ENCODE measurements around the gene ASAP2. TPM values are rescaled to one million over a fixed set of nuclear protein-coding genes. Genes with fewer than 3 reads are reported as not detected.
A peak's percentile ranks its signal among the peaks of the same experiment; 100 is the strongest.

Gene ASAP2
- total RNA-seq (10 to 100 TPM; 21.1 to 27.3 TPM), polyA plus RNA-seq (ENCODE audit: insufficient read length in 6 of 6) (10 to 100 TPM; 34.0 to 41.8 (median 37.5) TPM)
- long read RNA-seq, donor 1, partial matches to known transcripts = 106 of 112 reads
- long read RNA-seq, donor 1, other reads (novel, unspliced or antisense) = 6 of 112 reads
- long read RNA-seq, donor 2, full-length matches to known transcripts = 2 of 21 reads
- long read RNA-seq, donor 2, partial matches to known transcripts = 19 of 21 reads
- long read RNA-seq, donor 2, other reads (novel, unspliced or antisense) = 0 of 21 reads
- long read RNA-seq, donor 3, full-length matches to known transcripts = 3 of 104 reads
- long read RNA-seq, donor 3, partial matches to known transcripts = 65 of 104 reads
- long read RNA-seq, donor 3, other reads (novel, unspliced or antisense) = 36 of 104 reads
- long read RNA-seq, donor 4, partial matches to known transcripts = 1 of 3 reads
- long read RNA-seq, donor 4, other reads (novel, unspliced or antisense) = 2 of 3 reads
- long read RNA-seq, donor 5, full-length matches to known transcripts = 1 of 23 reads
- long read RNA-seq, donor 5, partial matches to known transcripts = 22 of 23 reads
- long read RNA-seq, donor 5, other reads (novel, unspliced or antisense) = 0 of 23 reads
- long read RNA-seq, donor 6, partial matches to known transcripts = 16 of 16 reads
- long read RNA-seq, donor 6, other reads (novel, unspliced or antisense) = 0 of 16 reads
- long read RNA-seq, donor 7, full-length matches to known transcripts = 3 of 48 reads
- long read RNA-seq, donor 7, partial matches to known transcripts = 9 of 48 reads
- long read RNA-seq, donor 7, other reads (novel, unspliced or antisense) = 36 of 48 reads
- long read RNA-seq, donor 8, partial matches to known transcripts = 22 of 22 reads
- long read RNA-seq, donor 8, other reads (novel, unspliced or antisense) = 0 of 22 reads
- long read RNA-seq, donor 9 = 0 reads
- long read RNA-seq, donor 10, partial matches to known transcripts = 1 of 2 reads
- long read RNA-seq, donor 10, other reads (novel, unspliced or antisense) = 1 of 2 reads
- long read RNA-seq, donor 11, full-length matches to known transcripts = 2 of 2 reads
- long read RNA-seq, donor 11, partial matches to known transcripts = 0 of 2 reads
- long read RNA-seq, donor 11, other reads (novel, unspliced or antisense) = 0 of 2 reads
- long read RNA-seq, donor 12 = 0 reads

DNA sequence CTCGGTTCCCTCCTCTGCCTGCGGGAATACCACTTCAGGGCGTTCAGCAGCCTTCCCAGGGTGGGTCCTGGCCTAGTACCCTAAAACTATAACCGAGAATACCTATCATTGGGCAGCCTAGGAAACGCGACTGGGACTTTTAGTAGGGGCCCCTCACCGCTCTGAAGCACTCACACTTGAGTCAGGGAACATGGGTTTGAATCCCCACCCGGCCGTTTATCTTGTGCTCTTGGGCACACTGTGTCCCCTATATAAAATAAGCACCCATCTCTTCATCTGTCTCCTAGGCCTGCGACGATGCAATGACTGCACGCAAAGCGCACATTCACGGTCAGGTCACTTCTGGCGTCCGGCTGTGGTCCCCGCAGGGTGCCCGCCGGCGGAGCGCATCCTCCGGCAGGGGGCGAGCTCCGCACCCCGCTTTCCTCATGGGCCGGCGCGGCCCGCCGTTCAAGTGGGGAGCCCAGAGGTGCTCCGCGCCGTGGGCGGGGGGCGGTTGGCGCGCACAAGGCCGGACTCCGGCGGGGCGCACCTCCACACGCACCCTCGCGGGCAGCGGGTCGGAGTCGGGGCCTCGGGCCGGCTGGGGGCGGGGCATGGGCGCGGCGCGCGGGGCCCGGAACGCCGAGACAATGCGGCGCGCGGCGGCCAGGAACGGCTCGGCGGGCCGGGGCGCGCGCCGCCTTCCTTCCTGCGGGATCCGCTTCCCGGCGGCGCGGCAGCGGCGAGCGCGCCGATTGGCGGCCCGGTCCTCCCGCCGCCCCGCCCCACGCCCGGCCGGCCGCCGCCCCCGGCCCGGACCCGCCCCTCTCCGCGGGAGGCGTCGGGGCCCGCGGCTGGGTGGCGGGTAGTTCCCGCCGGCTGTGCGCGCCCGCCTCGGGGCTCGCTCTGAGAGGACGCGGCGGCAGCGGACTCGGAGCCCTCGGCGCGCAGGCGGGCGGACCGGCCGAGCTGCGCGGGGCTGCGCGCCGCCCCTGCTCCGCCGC is at the start of gene ASAP2:
ASAP2 (plus strand) TSS at position 850 of the 986 bp plus-strand sequence. CDS start 293 bp downstream, outside the sequence.
- DNase-seq = peak; percentile 60 to 93 (median 74)
- peak; percentile 78 for ATAC-seq
- TF ChIP-seq, protein P1, sequence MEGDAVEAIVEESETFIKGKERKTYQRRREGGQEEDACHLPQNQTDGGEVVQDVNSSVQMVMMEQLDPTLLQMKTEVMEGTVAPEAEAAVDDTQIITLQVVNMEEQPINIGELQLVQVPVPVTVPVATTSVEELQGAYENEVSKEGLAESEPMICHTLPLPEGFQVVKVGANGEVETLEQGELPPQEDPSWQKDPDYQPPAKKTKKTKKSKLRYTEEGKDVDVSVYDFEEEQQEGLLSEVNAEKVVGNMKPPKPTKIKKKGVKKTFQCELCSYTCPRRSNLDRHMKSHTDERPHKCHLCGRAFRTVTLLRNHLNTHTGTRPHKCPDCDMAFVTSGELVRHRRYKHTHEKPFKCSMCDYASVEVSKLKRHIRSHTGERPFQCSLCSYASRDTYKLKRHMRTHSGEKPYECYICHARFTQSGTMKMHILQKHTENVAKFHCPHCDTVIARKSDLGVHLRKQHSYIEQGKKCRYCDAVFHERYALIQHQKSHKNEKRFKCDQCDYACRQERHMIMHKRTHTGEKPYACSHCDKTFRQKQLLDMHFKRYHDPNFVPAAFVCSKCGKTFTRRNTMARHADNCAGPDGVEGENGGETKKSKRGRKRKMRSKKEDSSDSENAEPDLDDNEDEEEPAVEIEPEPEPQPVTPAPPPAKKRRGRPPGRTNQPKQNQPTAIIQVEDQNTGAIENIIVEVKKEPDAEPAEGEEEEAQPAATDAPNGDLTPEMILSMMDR (IDR thresholded peaks at IDR 0.05) = peak; percentile 77 to 81
- peak within 1 kb of the TSS; percentile 81 to 84 for H3K27ac ChIP-seq
- H3K9me3 ChIP-seq = no peaks in the 10 kb centered on the region
- H3K4me3 ChIP-seq = peak within 1 kb of the TSS; percentile 66 to 85
- H3K4me1 ChIP-seq = peaks cover 3 to 38% of the 10 kb centered on the region in 2 donors
- intact Hi-C loops (cut with DNase I) = loop anchor here in 1 of 2 donors (5.0 kb wide), 1 partner anchor 126 kb away; no protein-coding TSS in a partner anchor
- H3K27me3 ChIP-seq = peaks cover 0 to 39% of the 10 kb centered on the region in 2 donors
- no peaks in the 10 kb centered on the region for H3K36me3 ChIP-seq

DNA sequence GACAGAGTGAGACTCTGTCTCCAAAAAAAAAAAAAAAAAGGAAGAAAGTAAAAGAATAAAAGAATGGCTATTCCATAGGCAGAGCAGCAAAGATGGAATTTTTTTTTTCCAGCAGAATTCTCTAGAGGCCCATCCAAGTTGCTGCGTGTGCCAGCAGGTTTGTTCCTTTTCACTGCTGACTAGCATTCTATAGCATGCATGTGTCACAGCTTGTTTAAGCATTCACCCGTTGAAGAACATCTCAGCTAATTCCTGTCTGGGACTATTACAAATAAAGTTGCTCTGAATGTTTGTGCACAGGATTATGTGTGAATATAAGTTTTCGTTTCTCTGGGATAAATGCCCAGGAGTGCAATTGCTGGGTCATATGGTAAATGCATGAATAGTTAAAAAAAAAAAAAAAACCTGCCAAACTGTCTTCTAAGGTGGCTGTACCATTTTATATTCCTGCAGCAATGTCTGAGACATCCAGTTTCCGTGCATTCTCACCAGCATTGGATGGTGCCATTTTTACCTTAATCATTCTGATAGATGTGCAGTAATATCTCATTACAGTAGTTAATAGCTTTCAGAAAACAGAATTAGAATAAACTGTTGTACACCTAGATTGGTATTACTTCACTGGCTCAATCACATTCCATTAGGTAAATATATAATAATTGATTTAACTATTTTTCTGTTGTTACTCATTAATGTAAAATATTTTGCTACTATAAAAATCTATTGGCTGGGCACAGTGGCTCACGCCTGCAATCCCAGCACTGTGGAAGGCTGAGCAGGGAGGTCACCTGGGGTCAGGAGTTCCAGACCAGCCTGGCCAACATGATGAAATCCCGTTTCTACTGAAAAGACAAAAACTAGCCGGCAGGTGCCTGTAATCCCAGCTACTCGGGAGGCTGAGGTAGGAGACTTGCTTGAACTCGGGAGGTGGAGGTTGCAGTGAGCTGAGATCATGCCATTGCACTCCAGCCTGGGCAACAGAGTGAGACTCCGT is 47.5 kb upstream of the ASAP2 start:
- TF ChIP-seq, protein P1 (IDR thresholded peaks at IDR 0.05) = no peak
- intact Hi-C loops (cut with DNase I) = no loop called here
- Histone ChIP-seq H3K36me3 (no peaks in the 10 kb centered on the region), H3K4me3 (no peak overlapping the region), H3K9me3 (no peaks in the 10 kb centered on the region), H3K27me3 (no peaks in the 10 kb centered on the region), H3K27ac (no peak overlapping the region), H3K4me1 (no peaks in the 10 kb centered on the region)
- DNase-seq (no peak), ATAC-seq (no peak)

DNA sequence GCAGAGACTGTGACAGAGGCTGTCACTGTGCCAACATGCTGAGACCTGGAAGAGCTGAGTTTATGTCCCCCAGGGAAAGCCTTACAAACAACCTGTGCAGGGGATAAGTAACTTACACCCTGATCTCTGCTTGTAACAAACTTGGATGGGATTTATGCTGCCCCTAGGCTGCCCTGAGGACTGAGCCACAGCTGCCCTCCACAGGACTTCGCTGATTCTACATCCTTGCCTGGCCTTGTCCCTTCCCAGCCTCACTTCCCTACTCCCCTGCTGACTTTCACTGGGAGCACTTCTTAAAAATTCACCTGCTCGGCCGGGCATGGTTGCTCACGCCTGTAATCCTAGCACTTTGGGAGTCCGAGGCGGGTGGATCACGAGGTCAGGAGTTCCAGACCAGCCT is 45.9 kb upstream of the ASAP2 start:
- ATAC-seq = no peak
- no peak overlapping the region for H3K27ac ChIP-seq
- no peaks in the 10 kb centered on the region for H3K4me1 ChIP-seq
- H3K4me3 ChIP-seq = no peak overlapping the region
- no peaks in the 10 kb centered on the region for H3K36me3 ChIP-seq
- TF ChIP-seq, protein P1 (IDR thresholded peaks at IDR 0.05) = no peak
- intact Hi-C loops (cut with DNase I) = no loop called here
- DNase-seq = no peak
- H3K27me3 ChIP-seq = no peaks in the 10 kb centered on the region
- H3K9me3 ChIP-seq = no peaks in the 10 kb centered on the region

DNA sequence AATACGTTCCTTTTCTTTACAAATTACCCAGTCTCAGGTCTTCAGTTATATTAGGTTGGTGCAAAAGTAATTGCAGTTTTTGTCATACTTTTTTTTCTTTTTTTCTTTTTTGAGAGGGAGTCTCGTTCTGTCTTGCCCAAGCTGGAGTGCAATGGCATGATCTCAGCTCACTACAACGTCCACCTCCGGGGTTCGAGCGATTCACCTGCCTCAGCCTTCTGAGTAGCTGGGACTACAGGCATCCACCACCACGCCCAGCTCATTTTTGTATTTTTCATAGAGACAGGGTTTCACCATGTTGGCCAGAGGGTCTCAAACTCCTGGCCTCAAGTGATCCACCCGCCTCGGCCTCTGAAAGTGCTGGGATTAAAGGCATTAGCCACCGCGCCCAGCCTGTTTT is 43.8 kb upstream of the ASAP2 start:
- no peaks in the 10 kb centered on the region for H3K27me3 ChIP-seq
- intact Hi-C loops (cut with DNase I) = no loop called here
- ATAC-seq = no peak
- H3K4me3 ChIP-seq = no peak overlapping the region
- H3K36me3 ChIP-seq = no peaks in the 10 kb centered on the region
- TF ChIP-seq, protein P1 (IDR thresholded peaks at IDR 0.05) = no peak
- H3K27ac ChIP-seq = no peak overlapping the region
- peaks cover 2 to 15% of the 10 kb centered on the region in 2 donors for H3K4me1 ChIP-seq
- H3K9me3 ChIP-seq = no peaks in the 10 kb centered on the region
- no peak for DNase-seq

All from left lung (tissue), 14 donors.